Measurements from ENCODE around the gene HSFY2. TPM values are rescaled to one million over a fixed set of nuclear protein-coding genes. Genes with fewer than 3 reads are reported as not detected.
"Not testable (repeated sequence)": the region's sequence is repeated elsewhere in the genome, so short reads cannot be mapped to it uniquely, and the experiment has no call there.

Gene HSFY2
- total RNA-seq = not detected
- long read RNA-seq = 0 reads

GRCh38 chrY:18773635-18774034, at the start of gene HSFY2:
Gene HSFY2, minus strand, starts transcription at chrY:18773735. Its CDS starts 117 bp downstream, at chrY:18773618.
- DNase-seq (ENCODE audit: low spot score); intact Hi-C loops (cut with DNase I): not testable (repeated sequence)

GRCh38 chrY:18815751-18816150, 42.2 kb upstream of the HSFY2 start:
- intact Hi-C loops (cut with DNase I); DNase-seq (ENCODE audit: low spot score): not testable (repeated sequence)

- DNase-seq (ENCODE audit: low spot score); intact Hi-C loops (cut with DNase I): not testable (repeated sequence)
These were observed 15.3 kb upstream of the HSFY2 start for GRCh38 chrY:18788757-18789406.

- DNase-seq (ENCODE audit: low spot score); intact Hi-C loops (cut with DNase I): not testable (repeated sequence)
These were observed 19.5 kb downstream of the HSFY2 start for GRCh38 chrY:18754077-18754476.

- DNase-seq (ENCODE audit: low spot score); intact Hi-C loops (cut with DNase I): not testable (repeated sequence)
These were observed 20.3 kb downstream of the HSFY2 start for GRCh38 chrY:18753133-18753815.

- intact Hi-C loops (cut with DNase I) = not testable (repeated sequence)
These were observed 49.8 kb downstream of the HSFY2 start for GRCh38 chrY:18723714-18724113.

More at GRCh38 chrY:18723714-18724113, 49.8 kb downstream of the HSFY2 start:
- DNase-seq (ENCODE audit: low spot score) = not testable (repeated sequence)

Other genes starting within 250 kb of the HSFY2 start
- gene HSFY1, start 227.0 kb downstream of the HSFY2 start, total RNA-seq = not detected

Measured in cardiac septum (tissue), 1 donor.